HG02623 (cell line): ENCODE measurements around the gene TRIM24.

Source experiments
- ATAC-seq: cut with Tn5 transposase; IDR thresholded peaks from one replicate; pipeline ENCODE4 v1.9.1; 2021; ENCODE audit warnings: moderate library complexity; ENCODE audit not compliant: unreplicated experiment

TRIM24 gene

DNA sequence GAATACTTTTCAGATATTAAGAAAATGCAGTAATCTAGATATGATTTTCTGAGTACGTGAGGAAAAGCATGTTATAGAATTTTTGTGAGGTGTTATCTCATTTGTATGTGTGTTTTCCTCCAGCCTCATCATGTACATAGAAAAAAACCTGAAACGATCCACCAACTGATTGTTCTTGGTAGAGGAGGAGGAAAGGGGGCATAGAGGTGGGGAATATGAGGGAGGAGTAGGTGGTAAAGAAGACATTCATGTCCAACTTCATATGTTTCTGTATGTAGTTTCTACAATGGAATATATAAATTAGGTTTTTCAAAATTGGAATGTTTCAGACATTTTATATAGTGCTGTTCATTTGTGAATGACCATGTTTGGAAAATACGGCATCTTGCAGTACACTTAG, 109.4 kb downstream of the TRIM24 start:
- ATAC-seq, result no peak

DNA sequence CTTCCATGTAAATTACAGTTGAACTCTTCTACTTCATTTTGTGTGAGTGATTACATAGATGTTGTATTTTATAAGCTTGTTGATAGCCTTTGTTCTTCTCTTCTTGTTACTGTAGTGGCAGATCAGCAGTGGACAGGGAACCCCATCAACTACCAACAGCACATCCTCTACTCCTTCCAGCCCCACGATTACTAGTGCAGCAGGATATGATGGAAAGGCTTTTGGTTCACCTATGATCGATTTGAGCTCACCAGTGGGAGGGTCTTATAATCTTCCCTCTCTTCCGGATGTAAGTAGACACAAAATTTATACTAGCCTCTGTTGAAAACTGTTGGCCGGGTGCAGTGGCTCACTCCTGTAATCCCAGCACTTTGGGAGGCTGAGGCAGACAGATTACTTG, 110.7 kb downstream of the TRIM24 start:
- ATAC-seq, result no peak

DNA sequence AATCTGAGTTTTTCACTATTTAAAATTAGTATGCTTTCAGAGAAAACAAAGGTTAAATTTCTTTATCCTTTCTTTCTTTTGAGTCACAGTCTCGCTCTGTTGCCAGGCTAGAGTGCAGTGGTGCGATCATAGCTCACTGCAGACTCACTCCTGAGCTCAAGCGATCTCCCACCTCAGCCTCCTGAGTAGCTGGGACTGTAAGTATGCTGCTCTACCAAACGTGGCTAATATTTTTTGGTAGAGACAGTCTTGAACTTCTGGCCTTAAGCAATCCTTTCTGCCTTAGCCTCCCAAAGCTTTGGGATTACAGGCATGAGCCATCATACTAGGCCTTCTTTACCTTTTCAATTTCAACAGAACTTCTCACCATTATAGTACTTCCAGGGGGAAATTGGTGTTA, 113.7 kb downstream of the TRIM24 start:
- no peak for ATAC-seq

DNA sequence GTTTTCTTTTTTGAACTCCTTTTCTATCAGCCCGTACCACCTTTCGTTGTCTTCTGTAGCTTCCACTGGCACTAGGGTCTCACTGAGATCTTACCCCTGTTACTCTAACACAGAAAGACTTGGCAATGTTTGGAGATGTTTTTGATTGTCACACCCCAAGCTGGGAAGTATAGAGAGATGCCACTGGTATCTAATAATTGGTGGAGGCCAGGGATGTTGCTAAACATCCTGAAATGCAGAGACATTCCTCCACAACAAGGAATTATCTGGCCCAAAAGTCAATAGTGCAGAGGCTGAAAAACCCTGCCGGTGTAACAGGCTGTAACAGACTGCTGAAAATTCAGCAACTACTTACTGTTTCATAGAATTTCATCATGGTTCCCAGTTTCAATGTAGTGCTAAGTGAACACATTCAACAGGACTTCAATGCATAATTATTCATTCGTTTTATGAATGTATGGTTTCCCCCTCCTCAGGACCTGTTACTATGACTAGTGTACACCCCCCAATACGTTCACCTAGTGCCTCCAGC, 115.9 kb downstream of the TRIM24 start:
- ATAC-seq, result no peak

DNA sequence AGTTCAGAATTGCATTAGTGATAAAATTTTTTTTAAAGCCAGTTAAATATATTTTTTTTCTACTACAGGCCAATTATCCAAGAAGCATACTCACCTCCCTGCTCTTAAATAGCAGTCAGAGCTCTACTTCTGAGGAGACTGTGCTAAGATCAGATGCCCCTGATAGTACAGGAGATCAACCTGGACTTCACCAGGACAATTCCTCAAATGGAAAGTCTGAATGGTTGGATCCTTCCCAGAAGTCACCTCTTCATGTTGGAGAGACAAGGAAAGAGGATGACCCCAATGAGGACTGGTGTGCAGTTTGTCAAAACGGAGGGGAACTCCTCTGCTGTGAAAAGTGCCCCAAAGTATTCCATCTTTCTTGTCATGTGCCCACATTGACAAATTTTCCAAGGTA, 119.1 kb downstream of the TRIM24 start:
- no peak for ATAC-seq

DNA sequence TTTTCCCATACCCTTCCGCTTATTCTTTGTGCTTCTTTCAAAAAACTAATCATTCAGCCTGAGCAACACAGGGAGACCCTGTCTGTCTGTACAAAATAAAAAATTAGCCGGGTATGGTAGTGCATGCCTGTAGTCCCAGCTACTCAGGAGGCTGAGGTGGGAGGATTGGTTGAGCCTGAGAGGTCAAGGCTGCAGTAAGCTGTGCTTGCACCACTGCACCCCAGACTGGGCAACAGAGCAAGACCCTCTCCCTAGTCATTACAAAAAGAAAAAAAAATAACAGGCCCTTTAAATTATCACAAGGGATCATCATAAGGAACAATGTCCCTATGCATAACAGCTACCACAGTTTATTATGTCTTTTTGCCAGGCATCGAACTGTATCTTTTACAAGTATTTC, 119.6 kb downstream of the TRIM24 start:
- ATAC-seq, result no peak

DNA sequence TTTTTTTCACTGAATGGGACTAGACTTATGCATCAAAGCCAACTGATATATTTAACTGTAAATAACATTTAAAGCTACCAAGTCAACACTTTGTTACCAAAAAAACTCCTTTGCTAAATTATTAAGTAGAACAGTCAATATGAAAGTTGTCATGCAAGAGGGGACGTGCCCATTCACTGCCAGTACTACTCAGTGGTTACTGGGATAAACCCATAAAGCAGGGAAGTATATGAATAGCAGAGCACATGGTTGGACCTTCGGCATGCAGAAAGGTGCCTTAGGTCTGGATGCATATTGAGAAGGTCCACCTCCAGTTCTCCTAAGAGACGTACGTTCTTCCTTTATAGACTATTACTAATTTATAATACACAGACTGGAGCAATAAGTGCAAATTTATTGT, 121.0 kb downstream of the TRIM24 start:
- ATAC-seq, result no peak

DNA sequence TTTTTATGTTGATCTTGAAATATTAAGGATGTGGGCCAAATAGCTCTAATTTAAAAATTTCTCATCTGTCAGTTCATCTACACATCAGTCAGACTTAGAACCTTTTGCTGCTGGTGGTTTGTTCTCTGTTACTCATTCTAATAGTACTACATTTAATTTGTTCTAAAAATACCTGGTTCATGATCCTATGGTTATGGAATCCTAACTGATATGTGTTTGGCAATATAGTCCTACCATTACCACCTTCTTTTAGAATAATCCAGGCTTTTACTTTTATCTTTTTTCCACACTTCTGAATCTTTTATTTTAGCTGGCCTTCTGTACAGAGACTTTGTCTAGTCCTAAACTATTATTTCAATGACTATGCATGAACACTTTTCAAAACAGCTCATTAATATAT, 124.2 kb downstream of the TRIM24 start:
- ATAC-seq, result no peak

DNA sequence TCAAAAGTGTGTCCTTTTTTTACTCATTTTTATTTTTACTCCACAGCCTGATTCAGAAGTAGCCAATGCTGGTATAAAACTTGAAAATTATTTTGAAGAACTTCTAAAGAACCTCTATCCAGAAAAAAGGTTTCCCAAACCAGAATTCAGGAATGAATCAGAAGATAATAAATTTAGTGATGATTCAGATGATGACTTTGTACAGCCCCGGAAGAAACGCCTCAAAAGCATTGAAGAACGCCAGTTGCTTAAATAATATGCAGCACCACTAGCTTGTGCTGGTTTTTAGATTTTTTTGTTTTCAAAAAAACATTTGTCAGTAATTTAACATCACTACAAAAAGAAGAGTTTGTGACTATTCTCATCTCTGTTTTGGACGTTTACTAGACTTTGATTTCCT, 124.6 kb downstream of the TRIM24 start:
- ATAC-seq, result no peak

DNA sequence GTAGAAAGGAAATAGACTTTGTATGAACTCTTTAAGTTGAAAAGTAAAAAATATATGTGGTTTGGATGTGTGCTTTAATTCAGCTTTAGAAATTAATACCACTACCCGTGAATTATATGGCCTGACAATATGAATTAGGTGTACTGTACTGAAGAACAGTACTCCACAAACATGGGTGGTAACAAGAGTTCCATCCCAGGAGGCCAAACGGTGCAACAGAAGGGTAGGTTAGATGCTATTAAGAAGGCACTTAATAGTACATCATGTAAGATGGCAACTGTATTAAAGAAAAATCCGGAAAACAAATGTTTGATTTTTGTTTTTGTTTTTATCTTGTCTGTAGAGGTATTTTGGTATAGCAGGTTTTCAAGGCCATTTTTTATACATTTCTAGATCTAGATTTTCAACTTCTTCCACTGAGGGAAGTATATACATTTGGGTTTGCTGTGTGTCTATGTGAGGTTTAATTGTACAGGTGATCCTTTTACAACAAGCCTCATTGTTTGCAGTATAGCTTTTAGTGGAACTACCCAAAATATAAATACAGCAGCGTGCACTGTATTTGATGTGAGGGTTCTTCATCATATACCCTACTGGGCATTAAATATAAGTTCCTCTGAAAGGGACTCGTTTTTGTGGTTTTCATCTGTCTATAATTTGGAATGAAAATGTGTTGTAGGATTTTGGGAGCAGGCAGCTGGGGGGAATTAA, 125.4 kb downstream of the TRIM24 start:
- no peak for ATAC-seq

DNA sequence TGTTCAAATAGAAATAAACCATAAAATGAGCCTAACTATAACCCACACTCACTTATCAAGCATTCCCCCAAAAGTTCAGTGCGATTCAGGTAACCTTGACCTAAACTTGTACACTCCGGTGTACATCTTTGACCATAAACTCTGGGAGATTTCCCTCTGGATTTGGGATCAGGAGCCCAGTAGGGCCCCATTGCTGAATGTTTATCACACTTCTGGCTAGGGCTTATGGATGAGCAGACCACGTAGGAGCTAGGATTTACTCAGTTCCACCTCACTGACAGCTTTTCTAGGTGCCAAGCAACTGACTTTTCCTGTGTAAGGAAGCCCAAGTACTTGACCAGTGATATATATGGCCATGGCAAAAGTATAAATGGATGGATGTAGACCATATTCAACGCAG, 127.4 kb downstream of the TRIM24 start:
- ATAC-seq, result no peak

DNA sequence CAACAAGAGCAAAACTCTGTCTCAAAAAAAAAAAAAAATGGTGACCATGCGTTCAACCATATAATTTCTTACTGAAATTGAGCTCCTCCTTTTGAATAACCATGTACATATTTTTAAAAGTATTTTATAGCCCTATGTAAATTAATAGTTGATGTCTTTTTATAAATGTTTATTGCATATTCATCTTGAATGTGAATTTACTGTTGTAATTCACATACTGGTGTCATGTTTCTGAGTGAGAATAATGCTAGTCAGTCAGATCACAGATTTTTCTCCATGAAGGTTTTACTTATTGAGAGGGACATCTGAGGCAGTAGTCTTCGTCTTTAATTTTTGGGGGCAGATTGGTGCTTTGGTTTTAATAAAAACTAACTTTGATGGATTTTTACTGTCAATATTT, 128.9 kb downstream of the TRIM24 start:
- no peak for ATAC-seq

DNA sequence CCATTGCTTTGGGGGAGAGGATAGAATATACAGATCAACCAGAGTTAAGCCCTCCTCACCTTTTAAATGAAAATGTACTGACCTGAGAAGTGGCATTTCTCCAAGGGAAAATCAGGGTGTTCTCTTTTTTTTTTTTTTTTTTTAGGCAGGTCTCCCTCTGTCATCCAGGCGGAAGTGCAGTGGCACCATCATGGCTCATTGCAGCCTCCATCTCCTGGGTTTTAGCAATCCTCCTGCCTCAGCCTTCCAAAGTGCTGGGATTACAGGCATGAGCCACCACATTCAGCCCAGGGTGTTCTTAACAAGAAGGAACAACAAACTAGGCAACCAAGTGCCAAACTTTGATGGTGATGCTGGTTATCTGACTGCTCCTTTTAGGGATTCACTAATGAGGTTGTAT, 130.1 kb downstream of the TRIM24 start:
- no peak for ATAC-seq

DNA sequence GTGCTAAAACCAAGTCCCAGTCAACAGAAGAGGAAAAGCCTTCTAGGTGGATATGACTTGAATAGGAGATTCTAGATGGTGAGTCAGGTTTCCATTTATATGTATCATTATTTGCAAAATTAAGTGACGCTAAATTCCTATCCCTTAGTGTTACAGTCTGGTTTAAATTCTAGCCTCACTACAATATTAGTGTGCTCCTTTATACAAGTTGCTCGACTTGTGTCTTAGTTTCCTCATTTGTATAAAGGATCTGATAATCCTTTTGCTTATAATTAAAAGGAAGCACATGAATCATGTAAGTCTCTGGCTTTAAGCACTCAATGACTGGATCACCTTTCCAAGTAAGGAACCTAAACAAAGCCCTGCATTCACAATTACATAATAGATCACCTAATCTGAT, 135.4 kb downstream of the TRIM24 start:
- ATAC-seq, result no peak

DNA sequence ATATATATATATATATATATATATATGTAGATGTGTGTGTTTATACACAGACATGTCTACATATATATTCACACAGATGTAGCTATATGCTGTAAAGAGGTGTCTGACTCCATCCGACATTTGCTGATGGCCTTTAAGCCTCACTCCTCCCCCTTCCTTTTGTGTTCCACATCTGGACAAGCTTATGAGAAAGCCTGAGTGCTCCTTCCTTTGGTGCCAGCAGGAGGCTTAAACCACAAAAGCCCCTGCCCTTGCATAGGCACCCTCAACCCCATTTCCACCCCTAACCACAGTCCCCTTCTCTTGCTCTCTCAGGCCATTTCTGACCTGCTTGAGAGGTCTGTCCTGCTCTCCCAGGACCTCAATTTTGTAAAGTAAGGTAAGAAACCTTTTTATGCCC, 142.4 kb downstream of the TRIM24 start:
- ATAC-seq, result no peak

DNA sequence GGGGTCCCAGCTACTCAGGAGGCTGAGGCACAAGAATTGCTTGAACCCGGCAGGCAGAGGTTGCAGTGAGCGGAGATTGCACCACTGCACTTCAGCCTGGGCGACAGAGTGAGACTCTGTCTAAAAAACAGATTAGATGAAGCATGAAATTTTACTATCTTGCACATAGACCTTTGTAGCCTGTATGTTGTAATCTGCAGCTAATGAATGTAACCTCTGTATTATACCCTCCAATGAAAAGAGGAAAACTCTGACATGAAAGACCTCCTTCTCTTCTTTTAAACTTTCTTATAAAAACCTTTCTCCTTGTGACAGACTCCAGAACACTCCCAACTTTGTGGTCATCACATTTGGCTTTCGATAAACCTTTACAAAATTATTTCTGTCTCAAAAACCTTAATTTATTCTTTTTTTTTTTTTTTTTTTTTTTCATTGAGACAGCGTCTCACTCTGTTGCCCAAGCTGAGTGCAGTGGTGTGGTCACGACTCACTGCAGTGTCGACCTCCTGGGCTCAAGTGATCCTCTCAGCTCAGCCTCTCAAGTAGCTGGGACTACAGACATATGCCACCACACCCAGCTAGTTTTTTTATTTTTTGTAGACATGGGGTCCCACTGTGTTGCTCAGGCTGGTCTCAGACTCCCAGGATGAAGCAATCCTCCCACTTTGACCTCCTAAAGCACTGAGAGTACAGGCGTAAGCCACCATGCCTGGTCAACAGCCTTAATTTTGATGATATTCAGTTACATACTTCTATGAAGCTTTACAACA, 143.7 kb downstream of the TRIM24 start:
- no peak for ATAC-seq

DNA sequence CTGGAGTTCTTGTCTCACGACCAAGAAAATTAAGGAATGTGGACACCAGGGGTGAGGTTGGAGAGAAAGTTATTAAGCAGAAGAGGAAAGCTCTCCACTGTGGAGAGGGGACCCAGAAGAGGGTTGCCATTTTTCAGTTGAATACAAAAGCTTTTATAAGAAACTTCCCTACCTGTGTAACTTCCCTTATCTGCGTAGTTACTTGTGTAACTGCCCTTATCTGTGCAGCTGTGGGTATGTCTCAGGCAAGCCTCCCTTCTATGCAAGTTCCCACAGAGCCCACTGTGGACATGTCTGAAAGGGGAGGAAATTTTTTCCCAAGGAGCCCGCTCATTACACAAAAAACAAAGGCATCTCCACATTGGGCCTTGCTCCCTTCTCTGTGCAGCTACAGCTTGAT, 146.2 kb downstream of the TRIM24 start:
- no peak for ATAC-seq

DNA sequence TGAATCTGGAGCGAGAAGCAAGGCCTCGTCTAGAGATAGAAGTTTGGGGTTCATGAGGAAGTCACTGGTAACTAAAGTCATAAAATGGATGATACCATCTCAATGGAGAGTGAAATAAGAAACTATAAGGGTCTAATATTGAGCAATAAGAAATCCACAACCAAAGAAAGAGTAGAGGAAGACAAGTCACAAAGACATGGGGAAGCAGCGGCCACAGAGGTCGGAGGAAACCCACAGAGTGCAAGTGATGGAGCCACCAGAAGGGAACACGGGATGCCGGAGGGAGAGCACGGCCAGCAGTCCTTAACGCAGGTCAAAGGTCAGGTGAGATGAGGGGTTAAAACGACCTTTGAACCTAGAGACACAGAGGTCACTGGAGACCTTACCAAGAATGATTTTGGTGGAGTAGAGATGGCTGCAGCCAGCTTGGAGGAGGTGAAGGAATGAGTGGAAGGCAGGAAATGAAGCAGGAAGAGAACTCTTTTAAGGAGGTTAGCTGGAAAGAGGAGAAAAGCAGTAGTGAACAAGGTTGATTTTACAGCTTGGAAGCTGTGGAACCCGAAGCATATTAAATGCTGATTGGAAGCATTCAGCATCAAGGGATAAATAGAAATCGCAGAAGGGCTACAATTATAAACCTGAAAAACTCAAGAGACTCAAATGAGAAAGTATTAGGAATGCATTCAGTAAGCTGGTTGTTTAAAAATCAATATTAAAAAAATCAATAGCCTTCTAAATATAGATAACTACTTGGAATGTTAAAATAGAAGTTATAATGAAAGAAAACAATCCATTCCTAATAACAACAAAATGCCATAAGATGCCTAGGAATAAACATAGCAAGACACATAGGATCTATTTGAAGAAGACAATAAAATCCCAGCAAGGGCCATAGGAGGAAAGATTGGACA, 147.4 kb downstream of the TRIM24 start:
- ATAC-seq, result no peak

DNA sequence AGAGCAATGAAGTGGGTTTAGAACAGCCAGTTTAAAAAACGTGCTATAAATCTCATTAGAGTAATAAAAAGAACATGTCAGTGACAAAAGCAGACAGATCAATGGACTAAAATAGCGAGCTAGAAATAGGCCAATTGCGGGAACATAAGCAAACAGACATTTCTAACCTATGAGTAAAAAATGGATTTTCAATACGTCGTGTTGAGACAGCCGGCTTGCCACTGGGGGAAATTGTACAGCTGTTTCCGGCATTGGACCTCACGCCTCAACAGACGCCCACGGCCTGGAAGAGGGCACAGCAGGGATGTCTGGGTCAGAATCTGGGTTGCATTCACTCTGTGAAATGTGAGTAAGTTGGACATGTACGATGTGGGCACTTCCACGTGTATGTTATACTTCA, 148.2 kb downstream of the TRIM24 start:
- peak; percentile 72 for ATAC-seq

DNA sequence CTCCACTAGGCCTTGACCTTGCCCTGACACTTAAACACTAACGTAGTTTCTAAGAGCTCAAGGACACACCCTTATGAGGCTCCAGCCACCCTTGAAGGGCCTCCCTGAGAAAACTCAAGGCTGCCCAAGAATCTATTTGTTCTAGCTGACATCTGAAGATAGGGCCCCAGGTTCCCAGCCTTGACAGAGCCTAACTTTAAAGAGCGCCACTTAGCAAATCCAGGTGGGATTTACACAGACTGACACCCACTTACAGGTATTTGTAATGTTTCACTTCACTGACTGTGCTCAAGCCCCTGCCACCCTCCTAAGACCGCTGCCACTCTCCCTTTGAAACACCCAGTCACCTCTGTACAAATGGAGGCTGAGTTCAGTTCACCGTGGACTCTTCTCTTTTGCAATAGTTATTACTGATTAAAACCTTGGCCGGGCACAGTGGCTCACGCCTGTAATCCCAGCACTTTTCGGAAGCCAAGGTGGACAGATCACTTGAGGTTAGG, 150.7 kb downstream of the TRIM24 start:
- no peak for ATAC-seq

DNA sequence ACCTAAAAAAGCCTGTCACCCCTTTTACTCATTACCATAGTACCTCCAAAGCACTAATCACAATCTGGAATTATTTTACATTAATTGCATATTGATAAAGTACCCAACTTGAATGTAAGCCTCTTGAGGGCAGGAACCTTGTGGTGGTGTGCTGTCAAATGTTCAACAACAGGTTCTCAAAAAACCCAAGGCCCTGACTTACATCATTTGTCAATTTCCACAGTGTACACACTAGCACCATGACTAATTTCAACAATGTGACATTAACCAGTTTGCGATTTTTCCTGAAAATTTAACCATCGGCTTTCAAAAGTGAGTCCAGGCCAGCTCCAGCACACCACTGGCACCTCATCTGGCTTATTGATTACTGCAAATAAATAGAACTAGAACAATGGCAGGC, 153.6 kb downstream of the TRIM24 start:
- ATAC-seq, result no peak
